T-helper 1 cell treated with Interleukin-12 subunit alpha and Interleukin-12 subunit beta and Interleukin-4 antibody, amounts not matched to agents 30 μg/mL and 1 μg/mL, for 36 hours (primary cell): ENCODE results near the gene PTP4A2.

ENCODE experiments used
- H3K27ac Mint-ChIP-seq: one replicate; pipeline ENCODE4 v1.8.0; 2021; ENCODE audit warnings: mild to moderate bottlenecking, mixed read lengths
- H3K27me3 Mint-ChIP-seq: one replicate; pipeline ENCODE4 v1.8.0; 2021; ENCODE audit warnings: low read depth, mixed read lengths
- H3K36me3 Mint-ChIP-seq: one replicate; pipeline ENCODE4 v1.8.0; 2021; ENCODE audit warnings: low read depth, mixed read lengths
- H3K4me1 Mint-ChIP-seq: one replicate; pipeline ENCODE4 v1.8.0; 2021; ENCODE audit warnings: low read depth, mixed read lengths
- H3K4me3 Mint-ChIP-seq: one replicate; pipeline ENCODE4 v1.8.0; 2021; ENCODE audit warnings: mild to moderate bottlenecking, moderate library complexity, mixed read lengths
- H3K9me3 Mint-ChIP-seq: one replicate; pipeline ENCODE4 v1.8.0; 2021; ENCODE audit warnings: mixed read lengths

PTP4A2 gene

GRCh38 chr1:31920956-31921355 lies 17.2 kb downstream of the PTP4A2 start:
- peaks cover 56% of the 10 kb centered on the region for H3K4me1 Mint-ChIP-seq
- H3K9me3 Mint-ChIP-seq, result no peaks in the 10 kb centered on the region
- H3K27me3 Mint-ChIP-seq, result no peaks in the 10 kb centered on the region
- peak overlapping the region; percentile 46 for H3K27ac Mint-ChIP-seq
- H3K4me3 Mint-ChIP-seq, result peak overlapping the region; percentile 57
- H3K36me3 Mint-ChIP-seq, result peaks cover 43% of the 10 kb centered on the region

GRCh38 chr1:31919591-31919990 lies 18.6 kb downstream of the PTP4A2 start:
- Mint-ChIP-seq H3K4me3 (no peak overlapping the region), H3K4me1 (peaks cover 49% of the 10 kb centered on the region), H3K27me3 (no peaks in the 10 kb centered on the region), H3K9me3 (no peaks in the 10 kb centered on the region), H3K36me3 (peaks cover 51% of the 10 kb centered on the region), H3K27ac (no peak overlapping the region)

GRCh38 chr1:31915438-31915837 lies 22.7 kb downstream of the PTP4A2 start:
- H3K36me3 Mint-ChIP-seq, result peaks cover 68% of the 10 kb centered on the region
- no peak overlapping the region for H3K4me3 Mint-ChIP-seq
- no peaks in the 10 kb centered on the region for H3K27me3 Mint-ChIP-seq
- no peak overlapping the region for H3K27ac Mint-ChIP-seq
- H3K9me3 Mint-ChIP-seq, result peaks cover 3% of the 10 kb centered on the region
- H3K4me1 Mint-ChIP-seq, result peaks cover 55% of the 10 kb centered on the region

GRCh38 chr1:31913968-31914367 lies 24.2 kb downstream of the PTP4A2 start:
- Mint-ChIP-seq H3K27ac (no peak overlapping the region), H3K36me3 (peaks cover 69% of the 10 kb centered on the region), H3K4me3 (no peak overlapping the region), H3K27me3 (no peaks in the 10 kb centered on the region), H3K4me1 (peaks cover 53% of the 10 kb centered on the region), H3K9me3 (peaks cover 3% of the 10 kb centered on the region)

GRCh38 chr1:31912839-31913239 lies 25.3 kb downstream of the PTP4A2 start:
- Mint-ChIP-seq H3K27me3 (no peaks in the 10 kb centered on the region), H3K36me3 (peaks cover 73% of the 10 kb centered on the region), H3K4me3 (no peak overlapping the region), H3K9me3 (peaks cover 3% of the 10 kb centered on the region), H3K27ac (peak overlapping the region; percentile 72), H3K4me1 (peaks cover 49% of the 10 kb centered on the region)

- Mint-ChIP-seq H3K36me3 (peaks cover 76% of the 10 kb centered on the region), H3K4me1 (peaks cover 47% of the 10 kb centered on the region), H3K4me3 (no peak overlapping the region), H3K27ac (peak overlapping the region; percentile 72), H3K27me3 (no peaks in the 10 kb centered on the region), H3K9me3 (peaks cover 3% of the 10 kb centered on the region)
Measured at GRCh38 chr1:31911994-31912780, 26.0 kb downstream of the PTP4A2 start.

GRCh38 chr1:31910933-31911332 lies 27.2 kb downstream of the PTP4A2 start:
- Mint-ChIP-seq H3K27me3 (no peaks in the 10 kb centered on the region), H3K4me1 (peaks cover 45% of the 10 kb centered on the region), H3K27ac (peak overlapping the region; percentile 65), H3K9me3 (peaks cover 3% of the 10 kb centered on the region), H3K4me3 (peak overlapping the region; percentile 3), H3K36me3 (peaks cover 81% of the 10 kb centered on the region)

GRCh38 chr1:31909691-31910090 lies 28.5 kb downstream of the PTP4A2 start:
- H3K4me3 Mint-ChIP-seq, result no peak overlapping the region
- H3K36me3 Mint-ChIP-seq, result peaks cover 85% of the 10 kb centered on the region
- peaks cover 50% of the 10 kb centered on the region for H3K4me1 Mint-ChIP-seq

GRCh38 chr1:31906557-31906956 lies 31.6 kb downstream of the PTP4A2 start:
- peaks cover 33% of the 10 kb centered on the region for H3K4me1 Mint-ChIP-seq
- no peak overlapping the region for H3K4me3 Mint-ChIP-seq
- peaks cover 68% of the 10 kb centered on the region for H3K36me3 Mint-ChIP-seq
- H3K27me3 Mint-ChIP-seq, result no peaks in the 10 kb centered on the region
- H3K9me3 Mint-ChIP-seq, result peaks cover 5% of the 10 kb centered on the region
- no peak overlapping the region for H3K27ac Mint-ChIP-seq

More at GRCh38 chr1:31909691-31910090, 28.5 kb downstream of the PTP4A2 start:
- H3K27me3 Mint-ChIP-seq, result no peaks in the 10 kb centered on the region
- H3K9me3 Mint-ChIP-seq, result peaks cover 3% of the 10 kb centered on the region
- H3K27ac Mint-ChIP-seq, result no peak overlapping the region

- Mint-ChIP-seq H3K4me1 (peaks cover 31% of the 10 kb centered on the region), H3K36me3 (peaks cover 63% of the 10 kb centered on the region), H3K9me3 (peaks cover 5% of the 10 kb centered on the region), H3K27me3 (no peaks in the 10 kb centered on the region), H3K27ac (peak overlapping the region; percentile 44), H3K4me3 (no peak overlapping the region)
Measured at GRCh38 chr1:31905681-31906080, 32.5 kb downstream of the PTP4A2 start.

GRCh38 chr1:31905093-31905509 lies 33.1 kb downstream of the PTP4A2 start:
- no peak overlapping the region for H3K4me3 Mint-ChIP-seq
- peaks cover 62% of the 10 kb centered on the region for H3K36me3 Mint-ChIP-seq
- H3K27ac Mint-ChIP-seq, result peak overlapping the region; percentile 64
- no peaks in the 10 kb centered on the region for H3K27me3 Mint-ChIP-seq
- H3K9me3 Mint-ChIP-seq, result peaks cover 5% of the 10 kb centered on the region
- peaks cover 32% of the 10 kb centered on the region for H3K4me1 Mint-ChIP-seq

- Mint-ChIP-seq H3K36me3 (peaks cover 57% of the 10 kb centered on the region), H3K27ac (peak overlapping the region; percentile 64), H3K27me3 (no peaks in the 10 kb centered on the region), H3K4me3 (no peak overlapping the region), H3K9me3 (peaks cover 5% of the 10 kb centered on the region), H3K4me1 (peaks cover 30% of the 10 kb centered on the region)
Measured at GRCh38 chr1:31904339-31905092, 33.7 kb downstream of the PTP4A2 start.

GRCh38 chr1:31902510-31902860 lies 35.7 kb downstream of the PTP4A2 start:
- Mint-ChIP-seq H3K9me3 (peaks cover 5% of the 10 kb centered on the region), H3K4me1 (peaks cover 28% of the 10 kb centered on the region), H3K27ac (no peak overlapping the region), H3K27me3 (no peaks in the 10 kb centered on the region), H3K4me3 (no peak overlapping the region), H3K36me3 (peaks cover 41% of the 10 kb centered on the region)

GRCh38 chr1:31901838-31902509 lies 36.2 kb downstream of the PTP4A2 start:
- Mint-ChIP-seq H3K4me3 (no peak overlapping the region), H3K36me3 (peaks cover 36% of the 10 kb centered on the region), H3K27ac (no peak overlapping the region), H3K27me3 (no peaks in the 10 kb centered on the region), H3K9me3 (peaks cover 5% of the 10 kb centered on the region), H3K4me1 (peaks cover 28% of the 10 kb centered on the region)
